A549 (cell line): ENCODE data around the gene ELF4.
A peak's percentile ranks its signal among the peaks of the same experiment; 100 is the strongest.

ENCODE experiments used
- BHLHE40 ChIP-seq: IDR thresholded peaks from 2 replicates; pipeline ENCODE4 v1.6.1; 2012; ENCODE audit warnings: low read depth, low read length, inconsistent platforms
- MAX ChIP-seq: IDR thresholded peaks from 2 replicates; pipeline ENCODE4 v1.6.1; 2012
- POLR2A ChIP-seq: IDR thresholded peaks from 2 replicates; pipeline ENCODE4 v1.6.1; 2012; ENCODE audit warnings: mild to moderate bottlenecking, low read length

- TF ChIP-seq BHLHE40: no peak
- TF ChIP-seq POLR2A: no peak
- TF ChIP-seq MAX: peak; percentile 96
Observed at GRCh38 chrX:130060122-130061069, 49.9 kb downstream of the ELF4 start.
